GM10248 (cell line): ENCODE results near the gene SPHK1.

Source experiments
- CTCF ChIA-PET: fragments of 300-600 bp; sonication (Branson Sonifier 250); formaldehyde crosslinking; extraction: SDS; loops from one replicate; lab custom pipeline; 2021; ENCODE audit warnings: antibody characterized with exemption; lab: Yijun Ruan, JAX
- POLR2A ChIA-PET: fragments of 350-650 bp; sonication (Branson Sonifier 250); formaldehyde crosslinking; extraction: SDS; loops from one replicate; lab custom pipeline; 2020; ENCODE audit warnings: antibody characterized with exemption; lab: Yijun Ruan, JAX
- DNase-seq: peaks from one replicate; pipeline ENCODE4 v3.0.0; 2012; ENCODE audit errors: extremely low spot score
- TF ChIP-seq, protein P1 (sequence below): IDR thresholded peaks from 2 replicates; pipeline ENCODE4 v1.5.1; 2012; ENCODE audit warnings: mild to moderate bottlenecking, low read depth; ENCODE audit errors: extremely low read depth, missing control alignments, control extremely low read depth

SPHK1 gene

DNA sequence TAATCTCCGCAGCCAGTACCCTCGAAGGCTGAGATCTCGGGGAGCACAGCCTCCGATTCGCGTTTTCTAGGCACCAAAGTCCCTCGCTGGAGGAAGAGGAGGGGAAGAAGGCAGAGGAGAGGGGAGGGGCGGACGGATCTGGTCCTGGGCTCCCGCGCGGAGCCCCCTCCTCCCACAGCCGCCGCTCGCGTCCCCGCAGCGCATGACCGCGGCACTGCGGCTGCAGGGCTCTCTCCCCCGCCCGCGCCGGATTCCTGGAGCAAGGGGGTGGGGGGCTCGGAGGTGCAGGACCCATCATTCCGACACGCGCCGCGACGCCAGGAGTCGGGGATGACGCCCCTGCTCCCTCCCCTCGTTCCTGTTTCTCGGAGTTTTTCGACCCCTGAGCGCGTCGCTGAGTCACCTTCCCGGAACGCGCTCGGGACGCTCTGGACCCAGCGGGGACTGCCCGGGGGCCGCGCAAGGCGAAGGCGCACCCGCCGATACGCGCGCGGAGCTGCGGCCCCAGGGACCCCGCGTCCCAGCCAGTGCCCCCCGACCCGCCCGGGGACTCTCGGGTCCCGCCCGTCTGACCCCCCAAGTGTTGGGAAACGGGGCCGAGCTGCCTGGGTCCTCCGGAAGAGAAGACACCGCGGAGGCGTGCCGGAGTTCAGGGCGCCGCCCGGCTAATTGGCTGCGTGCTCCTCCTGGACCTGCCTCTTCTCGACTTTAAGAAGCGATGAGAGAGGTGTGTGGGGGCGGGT is 1.4 kb upstream of the SPHK1 start:
- CTCF ChIA-PET, result interaction anchor here (1.1 to 7.7 kb wide), 5 partner anchors 14 to 369 kb away, joined by 3 to 109 read pairs (median 21); no protein-coding TSS in a partner anchor
- peak; percentile 81 for DNase-seq
- TF ChIP-seq, protein P1, sequence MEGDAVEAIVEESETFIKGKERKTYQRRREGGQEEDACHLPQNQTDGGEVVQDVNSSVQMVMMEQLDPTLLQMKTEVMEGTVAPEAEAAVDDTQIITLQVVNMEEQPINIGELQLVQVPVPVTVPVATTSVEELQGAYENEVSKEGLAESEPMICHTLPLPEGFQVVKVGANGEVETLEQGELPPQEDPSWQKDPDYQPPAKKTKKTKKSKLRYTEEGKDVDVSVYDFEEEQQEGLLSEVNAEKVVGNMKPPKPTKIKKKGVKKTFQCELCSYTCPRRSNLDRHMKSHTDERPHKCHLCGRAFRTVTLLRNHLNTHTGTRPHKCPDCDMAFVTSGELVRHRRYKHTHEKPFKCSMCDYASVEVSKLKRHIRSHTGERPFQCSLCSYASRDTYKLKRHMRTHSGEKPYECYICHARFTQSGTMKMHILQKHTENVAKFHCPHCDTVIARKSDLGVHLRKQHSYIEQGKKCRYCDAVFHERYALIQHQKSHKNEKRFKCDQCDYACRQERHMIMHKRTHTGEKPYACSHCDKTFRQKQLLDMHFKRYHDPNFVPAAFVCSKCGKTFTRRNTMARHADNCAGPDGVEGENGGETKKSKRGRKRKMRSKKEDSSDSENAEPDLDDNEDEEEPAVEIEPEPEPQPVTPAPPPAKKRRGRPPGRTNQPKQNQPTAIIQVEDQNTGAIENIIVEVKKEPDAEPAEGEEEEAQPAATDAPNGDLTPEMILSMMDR, result no peak

DNA sequence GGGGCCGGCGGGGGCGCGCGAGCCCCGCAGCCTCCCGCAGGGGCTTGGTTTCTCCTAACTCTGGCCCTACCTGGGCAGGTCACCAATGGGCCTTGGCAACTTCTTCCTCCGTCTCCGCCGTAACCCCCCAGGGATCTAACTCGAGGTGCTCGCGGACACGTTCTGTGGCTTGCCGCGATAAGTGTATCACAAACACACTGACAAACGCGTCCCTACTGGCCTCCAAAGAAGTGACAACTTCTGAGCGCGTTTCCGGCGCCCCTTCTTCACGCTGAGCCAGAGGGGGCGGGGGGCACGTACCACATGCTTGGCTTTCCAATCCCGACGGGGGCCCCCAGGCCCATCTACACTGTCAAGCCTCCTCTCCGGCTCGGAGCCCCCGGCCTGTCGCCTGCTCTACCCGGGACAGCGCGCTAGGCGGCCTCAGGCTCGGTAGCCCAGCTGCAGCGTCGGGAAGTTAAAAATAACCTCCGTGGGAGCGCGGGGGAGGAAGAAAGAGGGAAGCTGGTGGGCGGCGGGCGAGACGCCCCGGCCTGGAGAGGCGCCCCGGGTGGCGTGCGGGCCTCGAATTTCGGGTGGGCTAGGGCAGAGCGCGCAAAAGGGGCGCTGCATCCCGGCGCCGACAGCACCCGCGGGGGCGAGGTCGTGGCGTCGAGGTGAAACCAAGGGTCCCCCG is 725 bp upstream of the SPHK1 start:
- peak; percentile 62 for DNase-seq
- TF ChIP-seq, protein P1, result peak; percentile 6
- ChIA-PET POLR2A (interaction anchor here (1.3 kb wide), 1 partner anchor 115 kb away, joined by 4 read pairs; no protein-coding TSS in a partner anchor), CTCF (interaction anchor here (0.9 to 7.7 kb wide), 15 partner anchors 10 to 370 kb away, joined by 3 to 109 read pairs (median 4); partner anchors contain the start of gene PRPSAP1)

More for the DNA sequence above, 1.4 kb upstream of the SPHK1 start:
- POLR2A ChIA-PET, result interaction anchor here (1.3 kb wide), 1 partner anchor 115 kb away, joined by 4 read pairs; no protein-coding TSS in a partner anchor

DNA sequence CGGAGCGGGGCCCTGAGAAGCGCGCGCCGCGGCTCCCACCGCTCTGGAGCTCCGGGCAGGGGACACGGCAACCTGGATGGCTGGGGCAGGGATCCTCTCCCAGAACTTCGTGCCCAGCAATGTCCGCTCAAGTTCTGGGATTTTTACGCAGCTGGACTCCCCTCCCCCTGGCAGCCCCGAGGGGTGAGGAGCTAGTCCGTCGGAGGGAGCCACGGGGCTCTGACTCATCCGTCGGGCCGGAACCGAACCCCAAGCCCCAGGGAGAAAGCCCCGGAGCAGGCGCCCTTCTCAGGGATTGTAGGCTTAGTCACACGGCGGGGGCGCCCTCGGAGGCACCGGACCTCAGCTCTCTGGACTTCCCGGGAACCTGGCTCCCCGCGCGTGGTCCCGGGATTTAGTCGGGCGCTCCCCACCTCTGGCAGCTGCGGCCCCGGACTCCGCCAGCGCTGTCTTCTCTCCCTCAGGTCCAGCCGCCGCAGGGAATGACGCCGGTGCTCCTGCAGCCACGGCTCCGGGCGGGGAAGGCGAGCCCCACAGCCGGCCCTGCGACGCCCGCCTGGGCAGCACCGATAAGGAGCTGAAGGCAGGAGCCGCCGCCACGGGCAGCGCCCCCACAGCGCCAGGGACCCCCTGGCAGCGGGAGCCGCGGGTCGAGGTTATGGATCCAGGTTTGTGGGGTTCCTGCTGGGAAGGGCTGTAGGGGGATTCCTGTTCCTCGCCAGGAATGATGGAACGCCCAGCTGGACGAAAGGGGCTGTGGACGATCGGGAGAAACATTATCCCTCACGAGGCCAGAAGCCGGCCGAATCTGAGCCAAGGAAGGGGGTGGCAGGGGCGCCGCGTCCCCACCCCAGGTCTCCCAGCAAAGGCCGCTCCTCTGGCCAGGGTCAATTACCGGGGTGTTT is 830 bp downstream of the SPHK1 start:
- ChIA-PET CTCF (interaction anchor here (0.8 to 7.7 kb wide), 36 partner anchors 8 to 480 kb away, joined by 3 to 109 read pairs (median 4); partner anchors contain the start of genes MRPL38 and PRPSAP1), POLR2A (no interaction called here)
- TF ChIP-seq, protein P1, result no peak
- DNase-seq, result no peak

DNA sequence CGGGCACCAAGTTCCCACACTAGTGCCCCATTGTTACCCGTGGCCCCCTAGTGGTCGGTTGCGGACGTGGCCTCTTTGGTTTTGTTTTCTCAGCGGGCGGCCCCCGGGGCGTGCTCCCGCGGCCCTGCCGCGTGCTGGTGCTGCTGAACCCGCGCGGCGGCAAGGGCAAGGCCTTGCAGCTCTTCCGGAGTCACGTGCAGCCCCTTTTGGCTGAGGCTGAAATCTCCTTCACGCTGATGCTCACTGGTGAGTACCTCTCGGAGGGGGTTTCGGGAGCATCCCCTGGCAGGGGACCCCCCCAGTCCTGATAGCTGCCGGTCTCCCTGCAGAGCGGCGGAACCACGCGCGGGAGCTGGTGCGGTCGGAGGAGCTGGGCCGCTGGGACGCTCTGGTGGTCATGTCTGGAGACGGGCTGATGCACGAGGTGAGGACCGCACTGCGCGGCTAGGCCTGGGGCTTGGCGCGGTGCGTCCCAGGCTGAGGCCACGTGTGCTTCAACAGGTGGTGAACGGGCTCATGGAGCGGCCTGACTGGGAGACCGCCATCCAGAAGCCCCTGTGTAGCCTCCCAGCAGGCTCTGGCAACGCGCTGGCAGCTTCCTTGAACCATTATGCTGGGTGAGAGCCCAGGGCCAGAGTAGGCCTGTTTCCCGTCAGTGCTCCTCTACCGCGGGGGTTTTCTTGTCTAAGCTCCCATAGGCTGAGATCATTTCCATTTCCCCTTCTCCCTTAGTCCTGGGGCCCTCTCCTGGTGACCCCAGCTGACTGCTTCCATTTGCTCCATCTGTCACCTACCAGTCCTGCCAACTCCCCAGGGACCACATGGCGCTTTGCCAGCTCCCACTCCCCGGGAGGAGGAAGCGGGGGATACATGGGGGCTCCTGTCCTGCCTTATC is 1.7 kb downstream of the SPHK1 start:
- TF ChIP-seq, protein P1, result peak; percentile 85
- peak; percentile 93 for DNase-seq
- ChIA-PET POLR2A (no interaction called here), CTCF (interaction anchor here (0.8 to 7.7 kb wide), 33 partner anchors 7 to 481 kb away, joined by 3 to 109 read pairs (median 5); partner anchors contain the start of genes MRPL38 and PRPSAP1)

DNA sequence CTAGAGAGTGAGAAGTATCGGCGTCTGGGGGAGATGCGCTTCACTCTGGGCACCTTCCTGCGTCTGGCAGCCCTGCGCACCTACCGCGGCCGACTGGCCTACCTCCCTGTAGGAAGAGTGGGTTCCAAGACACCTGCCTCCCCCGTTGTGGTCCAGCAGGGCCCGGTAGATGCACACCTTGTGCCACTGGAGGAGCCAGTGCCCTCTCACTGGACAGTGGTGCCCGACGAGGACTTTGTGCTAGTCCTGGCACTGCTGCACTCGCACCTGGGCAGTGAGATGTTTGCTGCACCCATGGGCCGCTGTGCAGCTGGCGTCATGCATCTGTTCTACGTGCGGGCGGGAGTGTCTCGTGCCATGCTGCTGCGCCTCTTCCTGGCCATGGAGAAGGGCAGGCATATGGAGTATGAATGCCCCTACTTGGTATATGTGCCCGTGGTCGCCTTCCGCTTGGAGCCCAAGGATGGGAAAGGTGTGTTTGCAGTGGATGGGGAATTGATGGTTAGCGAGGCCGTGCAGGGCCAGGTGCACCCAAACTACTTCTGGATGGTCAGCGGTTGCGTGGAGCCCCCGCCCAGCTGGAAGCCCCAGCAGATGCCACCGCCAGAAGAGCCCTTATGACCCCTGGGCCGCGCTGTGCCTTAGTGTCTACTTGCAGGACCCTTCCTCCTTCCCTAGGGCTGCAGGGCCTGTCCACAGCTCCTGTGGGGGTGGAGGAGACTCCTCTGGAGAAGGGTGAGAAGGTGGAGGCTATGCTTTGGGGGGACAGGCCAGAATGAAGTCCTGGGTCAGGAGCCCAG is 2.8 kb downstream of the SPHK1 start:
- POLR2A ChIA-PET, result no interaction called here
- TF ChIP-seq, protein P1, result no peak
- CTCF ChIA-PET, result interaction anchor here (0.9 to 7.7 kb wide), 14 partner anchors 9 to 379 kb away, joined by 3 to 109 read pairs (median 4); partner anchors contain the start of gene UBE2O
- no peak for DNase-seq
